ENCODE results near the gene ALDH5A1. TPM values are rescaled to one million over a fixed set of nuclear protein-coding genes. Genes with fewer than 3 reads are reported as not detected.

ALDH5A1 gene
- total and polyA plus RNA-seq, 2 of the 13 experiments (the other 11 are each of a cell fraction or from before 2014, with no cell fraction given) = 12.8 to 32.5 TPM

DNA sequence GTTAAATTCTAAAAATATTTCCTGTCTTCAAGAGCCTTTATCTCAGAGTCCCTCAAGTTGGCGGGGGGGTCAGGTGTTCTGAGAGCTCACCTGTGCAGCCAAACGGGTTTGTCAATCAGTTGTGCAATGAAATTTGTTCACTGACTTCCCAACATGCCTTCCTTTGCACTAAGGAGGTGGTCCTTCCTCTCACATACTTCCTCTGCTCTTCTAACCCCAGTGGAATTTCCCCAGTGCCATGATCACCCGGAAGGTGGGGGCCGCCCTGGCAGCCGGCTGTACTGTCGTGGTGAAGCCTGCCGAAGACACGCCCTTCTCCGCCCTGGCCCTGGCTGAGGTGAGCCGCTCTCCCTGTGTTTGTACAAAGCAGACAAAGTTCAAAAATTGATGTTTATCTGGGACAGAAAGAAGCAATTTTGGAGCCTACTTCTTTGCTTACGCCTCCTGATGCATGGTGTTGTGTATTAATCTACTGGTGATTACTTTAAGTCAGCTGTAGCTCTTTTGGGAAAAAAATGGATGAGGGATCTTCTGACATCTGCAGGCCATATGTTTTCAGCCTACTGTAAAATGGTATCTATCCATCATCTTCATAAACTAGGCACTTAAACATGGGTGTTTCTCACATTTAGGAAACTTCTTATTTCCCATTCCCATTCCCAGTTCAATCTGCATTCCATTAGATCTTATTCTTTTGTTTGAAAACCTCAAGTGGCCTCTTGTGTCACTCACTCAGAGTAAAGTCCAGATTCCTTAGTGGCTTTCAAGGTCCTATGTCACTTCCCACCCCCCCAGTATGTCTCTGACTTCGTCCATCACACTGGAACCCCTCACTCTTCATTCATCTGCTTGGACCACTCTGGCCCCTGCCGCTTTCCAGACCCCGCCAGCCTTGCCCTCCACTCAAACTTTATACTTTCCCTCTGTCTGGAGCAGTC lies 10.1 kb downstream of the ALDH5A1 start (continued):
- TF ChIP-seq HDAC2 (CRISPR knock-in tag; IDR thresholded peaks at IDR 0.05) (peak; percentile 83), KDM6A (CRISPR knock-in tag; IDR thresholded peaks at IDR 0.05; ENCODE audit: low read depth) (peak; percentile 74), ZNF710 (CRISPR knock-in tag; IDR thresholded peaks at IDR 0.05; ENCODE audit: borderline replicate concordance) (peak; percentile 80; the same call in 1 of the 2 replicates), FIP1L1 (IDR thresholded peaks at IDR 0.05; ENCODE audit: borderline replicate concordance, insufficient read depth, low read depth, low read length) (0 out of 2 replicates have a peak, but pooled peaks have one; percentile 38), ZMYM4 (CRISPR knock-in tag; IDR thresholded peaks at IDR 0.05) (peak; percentile 87), PHF20 (CRISPR knock-in tag; IDR thresholded peaks at IDR 0.05) (peak; percentile 48), ZNF646 (CRISPR knock-in tag; IDR thresholded peaks at IDR 0.05) (no peak), CBX5 (CRISPR knock-in tag; IDR thresholded peaks at IDR 0.05; ENCODE audit: borderline replicate concordance) (peak; percentile 23; the same call in 1 of the 2 replicates), ZSCAN21 (CRISPR knock-in tag; IDR thresholded peaks at IDR 0.05; ENCODE audit: borderline replicate concordance) (no peak), ARNTL (CRISPR knock-in tag; IDR thresholded peaks at IDR 0.05) (peak; percentile 31; the same call in 1 of the 2 replicates), GATAD2A (CRISPR knock-in tag; IDR thresholded peaks at IDR 0.05) (peak; percentile 84), KMT2A (CRISPR knock-in tag; IDR thresholded peaks at IDR 0.05) (peak; percentile 77; the same call in 1 of the 2 replicates), DMAP1 (CRISPR knock-in tag; IDR thresholded peaks at IDR 0.05) (peak; percentile 83)
- TF ChIP-seq, protein P1, sequence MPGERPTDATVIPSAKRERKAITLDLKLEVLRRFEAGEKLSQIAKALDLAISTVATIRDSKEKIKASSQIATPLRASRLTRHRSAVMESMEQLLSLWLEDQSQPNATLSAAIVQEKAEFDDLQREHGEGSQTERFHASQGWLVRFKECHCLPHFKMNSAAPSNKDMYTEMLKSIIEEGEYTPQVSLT (CRISPR knock-in tag; IDR thresholded peaks at IDR 0.05; ENCODE audit: borderline replicate concordance, low read depth) = no peak
- TF ChIP-seq, protein P2, sequence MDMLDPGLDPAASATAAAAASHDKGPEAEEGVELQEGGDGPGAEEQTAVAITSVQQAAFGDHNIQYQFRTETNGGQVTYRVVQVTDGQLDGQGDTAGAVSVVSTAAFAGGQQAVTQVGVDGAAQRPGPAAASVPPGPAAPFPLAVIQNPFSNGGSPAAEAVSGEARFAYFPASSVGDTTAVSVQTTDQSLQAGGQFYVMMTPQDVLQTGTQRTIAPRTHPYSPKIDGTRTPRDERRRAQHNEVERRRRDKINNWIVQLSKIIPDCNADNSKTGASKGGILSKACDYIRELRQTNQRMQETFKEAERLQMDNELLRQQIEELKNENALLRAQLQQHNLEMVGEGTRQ (IDR thresholded peaks at IDR 0.05; ENCODE audit: low read depth, low read length) = no peak
- TF ChIP-seq, protein P2 (CRISPR knock-in tag; IDR thresholded peaks at IDR 0.05; ENCODE audit: borderline replicate concordance) = no peak

Measured in HepG2 (cell line).